ENCODE results near the gene IL27RA.

Gene IL27RA

DNA sequence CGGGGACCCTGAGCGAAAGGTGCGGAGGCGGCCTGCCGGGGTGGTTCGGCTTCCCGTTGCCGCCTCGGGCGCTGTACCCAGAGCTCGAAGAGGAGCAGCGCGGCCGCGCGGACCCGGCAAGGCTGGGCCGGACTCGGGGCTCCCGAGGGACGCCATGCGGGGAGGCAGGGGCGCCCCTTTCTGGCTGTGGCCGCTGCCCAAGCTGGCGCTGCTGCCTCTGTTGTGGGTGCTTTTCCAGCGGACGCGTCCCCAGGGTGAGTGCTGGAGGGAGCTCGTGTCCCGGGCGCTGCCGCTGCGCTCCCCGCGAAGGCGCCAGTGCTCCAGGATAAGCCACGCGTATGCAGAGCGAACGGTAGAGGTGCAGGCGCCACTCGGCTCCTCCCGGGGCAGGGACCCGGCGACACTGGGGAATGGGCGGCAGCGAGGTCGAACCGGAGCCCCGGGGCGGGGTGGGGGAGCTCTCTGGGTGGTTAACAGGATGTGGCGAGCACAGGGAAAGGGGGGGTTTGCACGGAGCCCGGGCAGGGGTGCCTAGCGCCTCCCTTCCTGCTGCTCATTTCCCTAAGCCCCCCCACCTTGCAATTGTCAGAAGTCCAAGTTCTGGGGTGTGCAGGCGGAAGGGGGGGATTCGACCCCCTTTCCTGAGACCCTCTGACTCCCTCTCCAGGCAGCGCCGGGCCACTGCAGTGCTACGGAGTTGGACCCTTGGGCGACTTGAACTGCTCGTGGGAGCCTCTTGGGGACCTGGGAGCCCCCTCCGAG lies at the start of gene IL27RA:
Gene IL27RA (plus strand): TSS at position 44 of the 762 bp plus-strand sequence. CDS start 111 bp downstream, at position 155.
- TF ChIP-seq, protein P1, sequence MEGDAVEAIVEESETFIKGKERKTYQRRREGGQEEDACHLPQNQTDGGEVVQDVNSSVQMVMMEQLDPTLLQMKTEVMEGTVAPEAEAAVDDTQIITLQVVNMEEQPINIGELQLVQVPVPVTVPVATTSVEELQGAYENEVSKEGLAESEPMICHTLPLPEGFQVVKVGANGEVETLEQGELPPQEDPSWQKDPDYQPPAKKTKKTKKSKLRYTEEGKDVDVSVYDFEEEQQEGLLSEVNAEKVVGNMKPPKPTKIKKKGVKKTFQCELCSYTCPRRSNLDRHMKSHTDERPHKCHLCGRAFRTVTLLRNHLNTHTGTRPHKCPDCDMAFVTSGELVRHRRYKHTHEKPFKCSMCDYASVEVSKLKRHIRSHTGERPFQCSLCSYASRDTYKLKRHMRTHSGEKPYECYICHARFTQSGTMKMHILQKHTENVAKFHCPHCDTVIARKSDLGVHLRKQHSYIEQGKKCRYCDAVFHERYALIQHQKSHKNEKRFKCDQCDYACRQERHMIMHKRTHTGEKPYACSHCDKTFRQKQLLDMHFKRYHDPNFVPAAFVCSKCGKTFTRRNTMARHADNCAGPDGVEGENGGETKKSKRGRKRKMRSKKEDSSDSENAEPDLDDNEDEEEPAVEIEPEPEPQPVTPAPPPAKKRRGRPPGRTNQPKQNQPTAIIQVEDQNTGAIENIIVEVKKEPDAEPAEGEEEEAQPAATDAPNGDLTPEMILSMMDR (IDR thresholded peaks at IDR 0.05), result peak; percentile 41

DNA sequence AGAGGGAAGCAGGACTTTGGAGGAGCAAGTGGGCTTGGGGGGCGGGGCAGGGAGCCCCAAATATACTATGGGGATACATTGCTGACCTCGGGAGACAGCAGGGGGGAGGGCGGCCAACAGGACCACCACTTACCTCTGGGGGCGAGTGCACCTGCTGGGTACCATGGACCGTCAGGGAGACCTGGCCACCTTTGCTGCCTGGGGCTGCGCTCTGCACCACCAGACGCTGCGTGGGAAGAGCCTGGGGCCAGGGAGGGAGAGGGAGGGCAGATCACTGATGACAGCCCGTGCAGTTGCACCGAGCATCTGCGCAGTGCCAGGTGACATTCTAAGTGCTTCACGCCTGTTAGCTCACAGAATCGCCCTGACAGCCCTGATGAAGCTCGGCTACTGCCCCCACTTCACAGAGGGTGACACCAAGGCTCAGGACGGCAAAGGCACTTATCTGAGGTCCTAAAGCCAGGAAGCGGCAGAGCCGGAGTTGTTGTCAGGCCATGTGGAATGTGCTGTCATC lies 49.5 kb upstream of the IL27RA start:
- TF ChIP-seq, protein P1 (IDR thresholded peaks at IDR 0.05), result no peak

DNA sequence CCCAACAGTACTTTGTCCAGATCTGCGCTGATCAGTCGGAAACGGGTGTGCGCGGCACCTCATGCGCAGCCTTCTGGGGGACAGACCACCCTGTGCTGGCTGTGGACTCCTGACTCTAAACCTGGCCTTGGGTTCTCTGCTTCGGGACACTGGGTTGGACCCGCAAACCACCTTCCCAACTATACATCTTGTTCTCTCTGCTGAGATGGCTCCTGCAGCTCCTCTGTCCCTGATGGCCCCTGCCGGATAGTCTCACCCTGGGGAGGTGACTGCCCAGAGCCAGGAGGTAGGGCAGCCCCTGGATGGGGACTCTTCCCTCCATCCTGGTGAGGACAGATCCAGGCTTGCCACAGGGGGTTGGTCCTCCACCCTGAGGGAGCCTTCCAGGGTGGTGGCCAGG lies 48.8 kb upstream of the IL27RA start:
- TF ChIP-seq, protein P1 (IDR thresholded peaks at IDR 0.05), result no peak

DNA sequence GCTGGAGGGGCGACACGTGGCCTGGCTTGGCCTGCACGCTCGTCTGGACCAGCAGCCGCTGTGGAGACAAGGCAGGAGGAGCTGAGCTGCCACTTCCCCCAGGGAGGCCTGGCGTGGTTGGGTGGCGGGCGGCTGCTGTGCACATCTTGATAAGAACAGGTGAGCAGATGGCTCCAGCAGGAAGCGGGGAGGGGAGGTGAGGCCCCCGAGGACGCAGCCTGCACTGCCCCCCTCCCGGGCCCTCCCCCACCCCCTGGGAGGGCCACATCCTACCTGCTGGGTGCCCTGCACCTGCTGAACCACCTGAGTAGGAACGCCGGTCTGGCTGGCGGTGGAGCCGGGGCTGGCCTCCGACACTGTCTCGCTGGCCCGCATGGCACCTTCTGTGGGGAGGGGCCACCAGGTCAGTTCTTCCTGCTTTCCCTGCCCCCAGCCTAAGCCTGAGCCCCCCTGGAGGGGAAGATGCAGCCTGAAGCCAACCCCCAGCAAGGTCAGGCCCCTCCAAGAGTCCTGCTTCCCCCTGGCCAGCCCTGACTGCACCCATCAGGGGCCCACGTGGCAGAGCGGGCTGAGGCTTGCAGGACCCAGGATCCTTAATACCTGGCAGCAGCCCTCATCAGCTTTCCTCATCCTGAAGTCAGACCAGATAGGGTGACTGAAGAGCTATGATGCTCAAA lies 48.2 kb upstream of the IL27RA start:
- TF ChIP-seq, protein P1 (IDR thresholded peaks at IDR 0.05), result no peak

DNA sequence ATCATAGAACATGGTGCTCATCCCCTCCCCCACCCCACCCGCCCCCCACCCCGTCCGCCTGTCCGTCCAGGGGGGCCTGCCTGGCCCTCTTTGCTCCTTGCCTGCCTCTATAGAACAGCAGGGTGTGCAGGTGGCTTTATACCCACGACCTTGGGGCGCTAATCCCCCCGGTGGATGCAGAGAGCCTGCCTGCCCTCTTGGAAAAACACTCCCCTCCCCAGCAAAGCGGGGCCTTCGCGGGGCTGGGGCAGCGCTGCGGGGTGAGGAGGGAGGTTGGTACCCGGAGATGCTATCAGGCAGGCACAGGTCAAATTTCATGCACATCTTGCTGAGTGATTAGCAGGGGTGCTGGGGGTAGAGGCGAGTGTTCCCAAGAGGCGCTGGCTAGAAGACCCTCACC lies 47.4 kb upstream of the IL27RA start:
- TF ChIP-seq, protein P1 (IDR thresholded peaks at IDR 0.05), result no peak

DNA sequence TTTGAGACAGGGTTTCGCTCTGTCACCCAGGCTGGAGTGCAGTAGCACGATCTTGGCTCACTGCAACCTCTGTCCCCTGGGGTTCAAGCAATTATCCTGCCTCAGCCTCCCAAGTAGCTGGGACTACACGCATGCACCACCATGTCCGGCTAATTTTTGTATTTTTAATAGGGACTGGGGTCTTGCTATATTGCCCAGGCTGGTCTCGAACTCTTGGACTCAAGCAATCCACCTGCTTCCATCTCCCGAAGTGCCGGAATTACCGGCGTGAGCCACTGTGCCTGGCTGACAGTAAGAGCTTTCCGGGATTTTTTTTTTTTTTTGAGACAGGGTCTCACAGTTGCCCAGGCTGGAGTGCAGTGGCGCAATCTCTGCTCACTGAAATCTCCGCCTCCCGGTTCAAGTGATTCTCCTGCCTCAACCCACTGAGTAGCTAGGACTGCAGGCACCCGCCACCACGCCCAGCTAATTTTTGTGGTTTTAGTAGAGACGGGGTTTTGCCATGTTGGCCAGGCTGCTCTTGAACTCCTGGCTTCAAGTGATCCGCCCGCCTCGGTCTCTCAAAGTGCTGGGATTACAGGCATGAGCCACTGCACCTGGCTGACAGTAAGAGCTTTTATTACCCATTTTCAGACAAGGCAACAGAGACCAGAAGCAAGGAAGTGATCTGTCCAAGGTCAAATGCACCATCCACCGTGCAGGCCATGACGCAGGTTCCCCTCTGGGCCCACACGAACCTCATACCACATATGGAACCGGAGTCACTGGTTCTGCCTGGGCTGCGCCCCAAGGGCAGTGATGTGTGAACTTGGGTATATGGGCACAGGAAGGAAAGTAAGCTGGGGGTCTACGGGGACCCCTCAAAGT lies 46.5 kb upstream of the IL27RA start:
- TF ChIP-seq, protein P1 (IDR thresholded peaks at IDR 0.05), result no peak

DNA sequence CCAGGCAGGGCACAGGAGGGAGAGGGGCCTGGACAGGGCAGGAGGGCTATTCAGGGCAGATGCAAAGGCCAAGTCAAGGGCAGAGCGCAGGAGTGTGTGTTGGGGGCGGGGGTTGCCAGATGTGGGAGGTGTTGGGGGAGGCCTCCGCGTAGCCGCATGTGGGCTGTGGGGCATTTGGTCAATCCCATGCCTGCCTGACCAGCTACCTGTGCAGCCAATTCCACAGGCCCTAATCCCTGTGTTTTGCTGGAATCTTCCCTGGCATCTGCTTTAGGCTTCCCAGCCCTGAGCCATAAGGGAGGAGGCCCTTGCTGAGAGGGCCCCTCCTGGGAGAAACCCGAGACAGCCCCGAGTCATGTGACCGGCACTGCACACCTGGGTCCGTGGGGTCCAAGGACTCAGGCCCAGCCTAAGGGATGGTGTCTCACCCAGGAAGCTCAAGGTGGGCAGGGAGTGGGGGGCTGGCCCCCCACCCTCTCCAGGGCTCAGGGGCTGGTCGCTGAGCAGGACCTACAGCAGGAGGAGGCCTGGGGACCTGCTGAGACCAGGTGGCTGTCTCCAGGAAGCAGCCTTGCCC lies 45.7 kb upstream of the IL27RA start:
- TF ChIP-seq, protein P1 (IDR thresholded peaks at IDR 0.05), result no peak
